Mammary epithelial cell (primary cell): ENCODE measurements around the gene DNLZ.

Experiments used
- EZH2 ChIP-seq: IDR thresholded peaks from 2 replicates; pipeline ENCODE4 v1.6.1; 2012; ENCODE audit warnings: low read length, inconsistent platforms, borderline replicate concordance
- TF ChIP-seq, protein P1 (sequence below), 2 donors: IDR thresholded peaks in 1 of 2; conservative IDR thresholded peaks in 1 of 2; 2 replicates each; pipeline ENCODE4 v1.5.1; 2011 to 2012; ENCODE audit warnings: inconsistent platforms in 2 of 2, low read length in 2 of 2, mild to moderate bottlenecking in 2 of 2, control low read depth in 1 of 2, low read depth in 1 of 2; ENCODE audit not compliant: insufficient read depth in 1 of 2; ENCODE audit errors: extremely low read depth in 1 of 2

DNA sequence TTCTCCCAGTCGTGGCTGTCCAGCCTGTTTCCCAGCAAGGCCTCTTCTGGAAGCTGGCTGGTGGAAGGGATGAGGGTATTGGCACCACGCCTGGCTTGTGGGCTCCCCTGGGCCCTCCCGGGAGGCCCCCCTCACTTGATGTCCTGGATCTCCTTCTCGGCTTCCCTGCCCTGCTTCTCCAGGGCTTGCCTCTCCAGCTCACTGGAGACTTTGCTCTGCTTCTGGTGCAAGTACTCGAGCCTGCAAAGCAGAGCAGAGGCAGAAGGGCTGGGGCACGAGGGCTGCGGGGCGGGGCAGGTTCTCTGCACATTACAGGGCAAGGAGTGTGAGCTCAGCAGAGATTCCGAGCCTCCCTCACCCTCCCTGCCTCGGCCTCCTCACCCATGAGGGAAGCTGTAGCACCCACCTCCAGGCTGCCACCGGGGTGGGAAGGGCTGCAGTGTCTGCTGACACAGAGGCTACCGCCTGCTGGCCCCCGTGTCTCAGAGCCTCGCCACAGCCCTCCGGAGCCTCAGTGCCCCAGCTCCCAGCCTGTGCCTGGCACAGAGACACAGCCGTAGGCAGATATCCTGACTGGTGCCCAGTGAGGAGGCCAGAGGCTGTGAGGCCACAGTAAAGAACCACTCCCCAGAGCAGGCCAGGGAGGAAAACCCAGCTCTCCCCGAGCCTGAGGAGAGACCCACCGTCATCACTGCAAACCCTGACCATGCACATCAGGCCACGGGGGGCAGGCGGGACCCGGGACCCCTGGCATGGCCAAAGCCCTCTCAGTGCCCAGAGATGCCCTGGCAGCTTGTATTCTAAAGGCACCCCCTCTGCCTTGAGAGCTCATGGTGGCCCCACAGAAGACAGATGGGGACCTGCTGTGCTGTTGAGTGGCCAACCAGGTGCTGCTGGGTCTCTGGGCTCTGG is 29.2 kb upstream of the DNLZ start:
- TF ChIP-seq, protein P1, sequence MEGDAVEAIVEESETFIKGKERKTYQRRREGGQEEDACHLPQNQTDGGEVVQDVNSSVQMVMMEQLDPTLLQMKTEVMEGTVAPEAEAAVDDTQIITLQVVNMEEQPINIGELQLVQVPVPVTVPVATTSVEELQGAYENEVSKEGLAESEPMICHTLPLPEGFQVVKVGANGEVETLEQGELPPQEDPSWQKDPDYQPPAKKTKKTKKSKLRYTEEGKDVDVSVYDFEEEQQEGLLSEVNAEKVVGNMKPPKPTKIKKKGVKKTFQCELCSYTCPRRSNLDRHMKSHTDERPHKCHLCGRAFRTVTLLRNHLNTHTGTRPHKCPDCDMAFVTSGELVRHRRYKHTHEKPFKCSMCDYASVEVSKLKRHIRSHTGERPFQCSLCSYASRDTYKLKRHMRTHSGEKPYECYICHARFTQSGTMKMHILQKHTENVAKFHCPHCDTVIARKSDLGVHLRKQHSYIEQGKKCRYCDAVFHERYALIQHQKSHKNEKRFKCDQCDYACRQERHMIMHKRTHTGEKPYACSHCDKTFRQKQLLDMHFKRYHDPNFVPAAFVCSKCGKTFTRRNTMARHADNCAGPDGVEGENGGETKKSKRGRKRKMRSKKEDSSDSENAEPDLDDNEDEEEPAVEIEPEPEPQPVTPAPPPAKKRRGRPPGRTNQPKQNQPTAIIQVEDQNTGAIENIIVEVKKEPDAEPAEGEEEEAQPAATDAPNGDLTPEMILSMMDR (conservative IDR thresholded peaks at IDR 0.05 in 1 of 2, IDR thresholded peaks at IDR 0.05 in 1 of 2; ENCODE audit: extremely low read depth in 1 of 2, insufficient read depth in 1 of 2, low read depth in 1 of 2, low read length in 2 of 2), result no peak
- TF ChIP-seq EZH2, result no peak
